ENCODE measurements around the gene TMPRSS11A. TPM values are rescaled to one million over a fixed set of nuclear protein-coding genes. Genes with fewer than 3 reads are reported as not detected.

Gene TMPRSS11A
- total RNA-seq, 1 donor from 2014 or later: not detected

DNA sequence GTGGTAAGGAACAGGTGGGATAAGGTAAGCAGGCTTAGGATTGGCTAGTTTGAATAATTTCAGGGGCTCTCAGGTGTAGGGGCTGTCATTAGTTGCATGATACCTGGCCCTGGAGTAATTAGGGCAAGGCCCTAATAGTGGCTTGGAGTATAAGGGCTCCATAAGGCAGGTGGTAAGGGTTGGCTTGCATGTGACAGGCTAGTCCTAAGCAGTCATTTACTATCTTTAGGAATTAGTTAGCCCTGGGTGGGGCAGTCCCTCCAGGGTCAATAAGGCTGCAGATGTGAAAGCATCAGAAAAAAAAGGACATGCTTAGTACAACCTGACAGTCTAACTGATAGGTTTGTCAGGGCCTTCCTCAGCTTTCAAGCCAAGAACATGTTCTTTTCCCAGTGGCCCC, 71.6 kb downstream of the TMPRSS11A start:
- Mint-ChIP-seq H3K36me3 (ENCODE audit: low read depth, unreplicated experiment) (no peaks in the 10 kb centered on the region), H3K27me3 (ENCODE audit: low read depth, unreplicated experiment) (no peaks in the 10 kb centered on the region), H3K27ac (ENCODE audit: unreplicated experiment) (no peak overlapping the region), H3K9me3 (ENCODE audit: unreplicated experiment) (no peaks in the 10 kb centered on the region), H3K4me3 (ENCODE audit: unreplicated experiment) (no peak overlapping the region), H3K4me1 (ENCODE audit: low read depth, unreplicated experiment) (peaks cover 7% of the 10 kb centered on the region)
- no peak for TF ChIP-seq EZH2 (IDR thresholded peaks at IDR 0.05; ENCODE audit: insufficient read depth, low read length)
- TF ChIP-seq, protein P1, sequence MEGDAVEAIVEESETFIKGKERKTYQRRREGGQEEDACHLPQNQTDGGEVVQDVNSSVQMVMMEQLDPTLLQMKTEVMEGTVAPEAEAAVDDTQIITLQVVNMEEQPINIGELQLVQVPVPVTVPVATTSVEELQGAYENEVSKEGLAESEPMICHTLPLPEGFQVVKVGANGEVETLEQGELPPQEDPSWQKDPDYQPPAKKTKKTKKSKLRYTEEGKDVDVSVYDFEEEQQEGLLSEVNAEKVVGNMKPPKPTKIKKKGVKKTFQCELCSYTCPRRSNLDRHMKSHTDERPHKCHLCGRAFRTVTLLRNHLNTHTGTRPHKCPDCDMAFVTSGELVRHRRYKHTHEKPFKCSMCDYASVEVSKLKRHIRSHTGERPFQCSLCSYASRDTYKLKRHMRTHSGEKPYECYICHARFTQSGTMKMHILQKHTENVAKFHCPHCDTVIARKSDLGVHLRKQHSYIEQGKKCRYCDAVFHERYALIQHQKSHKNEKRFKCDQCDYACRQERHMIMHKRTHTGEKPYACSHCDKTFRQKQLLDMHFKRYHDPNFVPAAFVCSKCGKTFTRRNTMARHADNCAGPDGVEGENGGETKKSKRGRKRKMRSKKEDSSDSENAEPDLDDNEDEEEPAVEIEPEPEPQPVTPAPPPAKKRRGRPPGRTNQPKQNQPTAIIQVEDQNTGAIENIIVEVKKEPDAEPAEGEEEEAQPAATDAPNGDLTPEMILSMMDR (IDR thresholded peaks at IDR 0.05; ENCODE audit: insufficient read depth, low read depth, low read length): no peak
- DNase-seq (ENCODE audit: low read depth) (no peak), FAIRE-seq (no peak)
- no peaks in the 10 kb centered on the region for H4K20me1 ChIP-seq (ENCODE audit: insufficient read depth, low read length)
- peaks cover 5% of the 10 kb centered on the region for H3K4me1 ChIP-seq (ENCODE audit: insufficient read depth, low read length)
- no peak overlapping the region for H3K4me2 ChIP-seq (ENCODE audit: low read length)
- no peak overlapping the region for H3K4me3 ChIP-seq (ENCODE audit: insufficient read depth, low read depth, low read length)
- H3K9ac ChIP-seq (ENCODE audit: low read length): no peak overlapping the region
- H3K27ac ChIP-seq (ENCODE audit: low read depth, low read length): no peak overlapping the region
- no peak overlapping the region for H2AFZ ChIP-seq (ENCODE audit: low read depth, low read length)
- H3K27me3 ChIP-seq (ENCODE audit: insufficient read depth, low read length): no peaks in the 10 kb centered on the region
- no peaks in the 10 kb centered on the region for H3K79me2 ChIP-seq (ENCODE audit: insufficient read depth, low read length)
- H3K36me3 ChIP-seq (ENCODE audit: insufficient read depth, low read length): no peaks in the 10 kb centered on the region
- no peaks in the 10 kb centered on the region for H3K9me3 ChIP-seq (ENCODE audit: insufficient read depth, low read depth, low read length)

DNA sequence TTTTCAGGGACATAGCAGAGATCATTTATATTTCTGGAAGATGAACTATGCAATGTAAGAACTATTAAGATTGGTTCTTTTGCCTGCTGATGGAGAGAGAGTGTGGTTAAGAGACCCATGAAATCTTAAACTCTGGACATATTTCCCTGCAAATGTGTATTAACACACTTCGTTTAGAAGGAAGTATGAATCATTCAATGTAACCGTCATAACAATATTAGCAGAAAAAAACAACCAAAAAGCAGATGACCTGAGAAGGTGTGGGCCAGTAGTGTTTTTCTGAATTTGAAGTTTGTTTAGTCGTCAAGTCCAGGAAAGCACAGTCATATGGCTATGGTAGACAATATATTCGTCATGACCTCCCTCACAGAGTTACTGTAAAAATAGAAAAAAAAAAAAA, 77.0 kb downstream of the TMPRSS11A start:
- no peaks in the 10 kb centered on the region for H3K27me3 ChIP-seq (ENCODE audit: insufficient read depth, low read length)
- peak overlapping the region; percentile 32 for H3K4me3 ChIP-seq (ENCODE audit: insufficient read depth, low read depth, low read length)
- no peak for FAIRE-seq
- H3K27ac Mint-ChIP-seq (ENCODE audit: unreplicated experiment): peak overlapping the region; percentile 92
- H3K36me3 ChIP-seq (ENCODE audit: insufficient read depth, low read length): no peaks in the 10 kb centered on the region
- H3K4me2 ChIP-seq (ENCODE audit: low read length): peak overlapping the region; percentile 79
- H3K27me3 Mint-ChIP-seq (ENCODE audit: low read depth, unreplicated experiment): no peaks in the 10 kb centered on the region
- peaks cover 12% of the 10 kb centered on the region for H3K4me1 ChIP-seq (ENCODE audit: insufficient read depth, low read length)
- H4K20me1 ChIP-seq (ENCODE audit: insufficient read depth, low read length): no peaks in the 10 kb centered on the region
- H3K9me3 ChIP-seq (ENCODE audit: insufficient read depth, low read depth, low read length): no peaks in the 10 kb centered on the region
- H2AFZ ChIP-seq (ENCODE audit: low read depth, low read length): peak overlapping the region; percentile 49
- no peak overlapping the region for H3K4me3 Mint-ChIP-seq (ENCODE audit: unreplicated experiment)
- no peak for TF ChIP-seq EZH2 (IDR thresholded peaks at IDR 0.05; ENCODE audit: insufficient read depth, low read length)
- TF ChIP-seq, protein P1 (IDR thresholded peaks at IDR 0.05; ENCODE audit: insufficient read depth, low read depth, low read length): no peak
- peak overlapping the region; percentile 96 for H3K27ac ChIP-seq (ENCODE audit: low read depth, low read length)
- no peaks in the 10 kb centered on the region for H3K36me3 Mint-ChIP-seq (ENCODE audit: low read depth, unreplicated experiment)
- H3K9ac ChIP-seq (ENCODE audit: low read length): peak overlapping the region; percentile 77
- H3K79me2 ChIP-seq (ENCODE audit: insufficient read depth, low read length): no peaks in the 10 kb centered on the region
- peak; percentile 69 for DNase-seq (ENCODE audit: low read depth)
- H3K9me3 Mint-ChIP-seq (ENCODE audit: unreplicated experiment): no peaks in the 10 kb centered on the region
- H3K4me1 Mint-ChIP-seq (ENCODE audit: low read depth, unreplicated experiment): peaks cover 19% of the 10 kb centered on the region

DNA sequence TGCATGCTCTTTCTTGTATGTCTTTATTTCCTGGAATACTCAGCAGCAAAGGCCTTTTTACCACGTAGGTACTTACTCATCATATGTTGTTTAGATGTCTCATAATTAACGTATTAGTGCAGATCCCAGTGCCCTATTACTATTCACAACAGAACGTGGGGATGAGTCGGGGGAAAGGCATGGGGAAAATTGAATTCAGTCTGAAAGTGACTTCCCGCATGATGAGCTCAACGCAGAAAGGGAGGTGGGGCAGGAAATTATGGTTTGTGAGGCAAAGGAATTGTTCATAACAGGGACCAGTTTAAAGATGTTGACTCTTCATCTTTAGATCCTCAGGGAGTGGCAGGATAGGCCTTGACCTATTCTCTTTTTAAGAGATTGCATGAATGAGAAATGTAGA, 77.5 kb downstream of the TMPRSS11A start:
- peak overlapping the region; percentile 92 for H3K27ac Mint-ChIP-seq (ENCODE audit: unreplicated experiment)
- H3K27me3 Mint-ChIP-seq (ENCODE audit: low read depth, unreplicated experiment): no peaks in the 10 kb centered on the region
- peak overlapping the region; percentile 96 for H3K27ac ChIP-seq (ENCODE audit: low read depth, low read length)
- no peak overlapping the region for H3K4me3 Mint-ChIP-seq (ENCODE audit: unreplicated experiment)
- no peaks in the 10 kb centered on the region for H3K36me3 Mint-ChIP-seq (ENCODE audit: low read depth, unreplicated experiment)
- H3K9me3 Mint-ChIP-seq (ENCODE audit: unreplicated experiment): no peaks in the 10 kb centered on the region
- no peaks in the 10 kb centered on the region for H3K36me3 ChIP-seq (ENCODE audit: insufficient read depth, low read length)
- peak overlapping the region; percentile 77 for H3K9ac ChIP-seq (ENCODE audit: low read length)
- H2AFZ ChIP-seq (ENCODE audit: low read depth, low read length): peak overlapping the region; percentile 49
- H3K27me3 ChIP-seq (ENCODE audit: insufficient read depth, low read length): no peaks in the 10 kb centered on the region
- peak overlapping the region; percentile 32 for H3K4me3 ChIP-seq (ENCODE audit: insufficient read depth, low read depth, low read length)
- peak; percentile 97 for DNase-seq (ENCODE audit: low read depth)
- FAIRE-seq: peak; percentile 29
- no peaks in the 10 kb centered on the region for H3K9me3 ChIP-seq (ENCODE audit: insufficient read depth, low read depth, low read length)
- H3K4me2 ChIP-seq (ENCODE audit: low read length): peak overlapping the region; percentile 79
- peaks cover 12% of the 10 kb centered on the region for H3K4me1 ChIP-seq (ENCODE audit: insufficient read depth, low read length)
- H3K4me1 Mint-ChIP-seq (ENCODE audit: low read depth, unreplicated experiment): peaks cover 19% of the 10 kb centered on the region
- H4K20me1 ChIP-seq (ENCODE audit: insufficient read depth, low read length): no peaks in the 10 kb centered on the region
- no peak for TF ChIP-seq EZH2 (IDR thresholded peaks at IDR 0.05; ENCODE audit: insufficient read depth, low read length)
- TF ChIP-seq, protein P1 (IDR thresholded peaks at IDR 0.05; ENCODE audit: insufficient read depth, low read depth, low read length): no peak
- H3K79me2 ChIP-seq (ENCODE audit: insufficient read depth, low read length): no peaks in the 10 kb centered on the region

All from astrocyte (in vitro differentiated cells and primary cell).